ENCODE data around the gene SLC6A6.

The SLC6A6 gene

GRCh38 chr3:14531856-14532395, 129.5 kb downstream of the SLC6A6 start:
- no peak for DNase-seq

- no peak for DNase-seq
Measured at GRCh38 chr3:14532691-14533456, 130.5 kb downstream of the SLC6A6 start.

- no peak for DNase-seq
Measured at GRCh38 chr3:14533457-14533958, 131.1 kb downstream of the SLC6A6 start.

- DNase-seq = no peak
Measured at GRCh38 chr3:14534516-14535191, 132.2 kb downstream of the SLC6A6 start.

- DNase-seq = no peak
Measured at GRCh38 chr3:14535616-14536015, 133.2 kb downstream of the SLC6A6 start.

- no peak for DNase-seq
Measured at GRCh38 chr3:14536055-14536815, 133.8 kb downstream of the SLC6A6 start.

GRCh38 chr3:14536837-14537589, 134.6 kb downstream of the SLC6A6 start:
- DNase-seq = no peak

GRCh38 chr3:14537590-14538450, 135.4 kb downstream of the SLC6A6 start:
- DNase-seq = no peak

GRCh38 chr3:14538451-14539088, 136.2 kb downstream of the SLC6A6 start:
- DNase-seq = no peak
